Right atrium auricular region (tissue), 2 donors: ENCODE results near the gene NLRP13. TPM values are rescaled to one million over a fixed set of nuclear protein-coding genes. Genes with fewer than 3 reads are reported as not detected.

Experiments
- DNase-seq: peaks from one replicate; pipeline ENCODE4 v3.0.0-alpha.2; 2019; ENCODE audit warnings: low spot score
- H3K27ac ChIP-seq, 2 donors: fragments of 200-600 bp; sonication (generic); 1 replicate in 1 of 2; 2 replicates in 1 of 2; pipeline ENCODE4 v1.5.1; 2016 to 2019
- H3K27me3 ChIP-seq, 2 donors: fragments of 200-600 bp; sonication (generic); one replicate each; pipeline versions ENCODE4 v1.5.1 to v1.6.0; 2017 to 2019
- H3K36me3 ChIP-seq: fragments of 200-600 bp; sonication (generic); one replicate; pipeline ENCODE4 v1.5.1; 2016
- H3K4me1 ChIP-seq, 2 donors: fragments of 200-600 bp; sonication (generic); one replicate each; pipeline versions ENCODE4 v1.5.1 to v1.6.0; 2017 to 2019
- H3K4me3 ChIP-seq, 2 donors: fragments of 200-600 bp; sonication (generic); 1 replicate in 1 of 2; 2 replicates in 1 of 2; pipeline ENCODE4 v1.5.1; 2017 to 2019; ENCODE audit warnings: mild to moderate bottlenecking in 1 of 2, moderate library complexity in 1 of 2
- H3K9me3 ChIP-seq, 2 donors: fragments of 200-600 bp; sonication (generic); one replicate each; pipeline ENCODE4 v1.5.1; 2019
- total RNA-seq, 2 donors: library from RNA; depleted of rRNA; stranded (reverse); fragments of >200 nt; gene quantifications; one replicate each; pipeline ENCODE4 v1.1.0, GENCODE V29; 2016
- TF ChIP-seq, protein P1 (sequence below), 2 donors: fragments of 200-600 bp; sonication (generic); IDR thresholded peaks; one replicate each; pipeline ENCODE4 v1.5.1; 2019; ENCODE audit warnings: antibody characterized with exemption in 2 of 2

Gene NLRP13
- total RNA-seq, 2 donors from 2014 or later = not detected

DNA sequence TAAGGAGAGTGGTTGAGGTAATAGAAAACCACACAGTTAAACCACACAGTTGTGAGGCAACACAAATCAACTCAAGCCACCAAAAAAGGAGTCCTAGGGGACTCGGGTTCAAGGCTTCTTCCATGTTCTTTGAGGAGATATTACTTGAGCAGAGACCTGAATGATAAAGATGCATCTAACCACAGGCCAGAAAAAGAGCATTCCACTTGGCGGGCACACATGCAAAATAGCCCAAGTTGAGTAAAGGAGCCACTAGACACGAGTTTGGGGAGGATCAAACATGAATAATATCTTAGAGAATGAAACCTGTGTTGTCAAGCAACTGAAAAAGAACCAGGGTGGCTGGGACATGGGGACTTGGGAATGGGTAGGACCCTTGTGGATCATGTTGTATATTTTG lies 65.6 kb downstream of the NLRP13 start:
- peaks cover 0 to 8% of the 10 kb centered on the region in 2 donors for H3K9me3 ChIP-seq
- TF ChIP-seq, protein P1, sequence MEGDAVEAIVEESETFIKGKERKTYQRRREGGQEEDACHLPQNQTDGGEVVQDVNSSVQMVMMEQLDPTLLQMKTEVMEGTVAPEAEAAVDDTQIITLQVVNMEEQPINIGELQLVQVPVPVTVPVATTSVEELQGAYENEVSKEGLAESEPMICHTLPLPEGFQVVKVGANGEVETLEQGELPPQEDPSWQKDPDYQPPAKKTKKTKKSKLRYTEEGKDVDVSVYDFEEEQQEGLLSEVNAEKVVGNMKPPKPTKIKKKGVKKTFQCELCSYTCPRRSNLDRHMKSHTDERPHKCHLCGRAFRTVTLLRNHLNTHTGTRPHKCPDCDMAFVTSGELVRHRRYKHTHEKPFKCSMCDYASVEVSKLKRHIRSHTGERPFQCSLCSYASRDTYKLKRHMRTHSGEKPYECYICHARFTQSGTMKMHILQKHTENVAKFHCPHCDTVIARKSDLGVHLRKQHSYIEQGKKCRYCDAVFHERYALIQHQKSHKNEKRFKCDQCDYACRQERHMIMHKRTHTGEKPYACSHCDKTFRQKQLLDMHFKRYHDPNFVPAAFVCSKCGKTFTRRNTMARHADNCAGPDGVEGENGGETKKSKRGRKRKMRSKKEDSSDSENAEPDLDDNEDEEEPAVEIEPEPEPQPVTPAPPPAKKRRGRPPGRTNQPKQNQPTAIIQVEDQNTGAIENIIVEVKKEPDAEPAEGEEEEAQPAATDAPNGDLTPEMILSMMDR (IDR thresholded peaks at IDR 0.05) = no peak

GRCh38 chr19:55858969-55859368 lies 73.2 kb downstream of the NLRP13 start:
- H3K4me1 ChIP-seq = no peaks in the 10 kb centered on the region
- TF ChIP-seq, protein P1 (IDR thresholded peaks at IDR 0.05) = no peak
- no peak overlapping the region for H3K27ac ChIP-seq
- H3K4me3 ChIP-seq = no peak overlapping the region
- no peak for DNase-seq
- H3K27me3 ChIP-seq = no peaks in the 10 kb centered on the region
- H3K9me3 ChIP-seq = no peaks in the 10 kb centered on the region
- no peaks in the 10 kb centered on the region for H3K36me3 ChIP-seq

More for the DNA sequence above, 65.6 kb downstream of the NLRP13 start:
- no peak for DNase-seq
- H3K27me3 ChIP-seq = no peaks in the 10 kb centered on the region
- H3K4me1 ChIP-seq = no peaks in the 10 kb centered on the region
- no peaks in the 10 kb centered on the region for H3K36me3 ChIP-seq
- H3K27ac ChIP-seq = no peak overlapping the region
- H3K4me3 ChIP-seq = no peak overlapping the region

- no peaks in the 10 kb centered on the region for H3K4me1 ChIP-seq
- H3K27me3 ChIP-seq = no peaks in the 10 kb centered on the region
- no peak for DNase-seq
- H3K27ac ChIP-seq = no peak overlapping the region
- H3K4me3 ChIP-seq = no peak overlapping the region
- TF ChIP-seq, protein P1 (IDR thresholded peaks at IDR 0.05) = no peak
- no peaks in the 10 kb centered on the region for H3K36me3 ChIP-seq
- no peaks in the 10 kb centered on the region for H3K9me3 ChIP-seq
Measured at GRCh38 chr19:55858401-55858800, 73.7 kb downstream of the NLRP13 start.

GRCh38 chr19:55857974-55858373 lies 74.2 kb downstream of the NLRP13 start:
- DNase-seq = no peak
- H3K27me3 ChIP-seq = no peaks in the 10 kb centered on the region
- no peak overlapping the region for H3K27ac ChIP-seq
- no peaks in the 10 kb centered on the region for H3K4me1 ChIP-seq
- H3K4me3 ChIP-seq = no peak overlapping the region
- TF ChIP-seq, protein P1 (IDR thresholded peaks at IDR 0.05) = no peak
- no peaks in the 10 kb centered on the region for H3K9me3 ChIP-seq
- H3K36me3 ChIP-seq = no peaks in the 10 kb centered on the region

DNA sequence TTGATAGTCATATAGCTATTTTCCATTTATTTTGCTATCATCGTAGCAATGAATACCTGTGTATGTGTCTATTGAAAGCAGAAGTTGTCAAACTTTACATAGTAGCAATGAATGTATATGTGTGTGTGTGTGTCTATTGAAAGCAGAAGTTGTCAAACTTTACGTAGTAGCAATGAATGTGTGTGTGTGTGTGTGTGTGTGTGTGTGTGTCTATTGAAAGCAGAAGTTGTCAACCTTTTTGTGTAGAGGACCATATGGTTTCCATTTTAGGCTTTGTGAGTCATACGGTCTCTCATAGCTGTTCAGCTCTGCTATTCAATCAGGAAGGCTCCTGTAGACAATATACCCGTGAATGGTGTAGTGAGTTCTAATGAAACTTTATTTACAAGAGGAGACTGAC lies 75.0 kb downstream of the NLRP13 start:
- no peaks in the 10 kb centered on the region for H3K4me1 ChIP-seq
- TF ChIP-seq, protein P1 (IDR thresholded peaks at IDR 0.05) = no peak
- no peak overlapping the region for H3K4me3 ChIP-seq
- H3K27me3 ChIP-seq = no peaks in the 10 kb centered on the region
- DNase-seq = no peak
- H3K9me3 ChIP-seq = no peaks in the 10 kb centered on the region
- no peaks in the 10 kb centered on the region for H3K36me3 ChIP-seq
- H3K27ac ChIP-seq = no peak overlapping the region

DNA sequence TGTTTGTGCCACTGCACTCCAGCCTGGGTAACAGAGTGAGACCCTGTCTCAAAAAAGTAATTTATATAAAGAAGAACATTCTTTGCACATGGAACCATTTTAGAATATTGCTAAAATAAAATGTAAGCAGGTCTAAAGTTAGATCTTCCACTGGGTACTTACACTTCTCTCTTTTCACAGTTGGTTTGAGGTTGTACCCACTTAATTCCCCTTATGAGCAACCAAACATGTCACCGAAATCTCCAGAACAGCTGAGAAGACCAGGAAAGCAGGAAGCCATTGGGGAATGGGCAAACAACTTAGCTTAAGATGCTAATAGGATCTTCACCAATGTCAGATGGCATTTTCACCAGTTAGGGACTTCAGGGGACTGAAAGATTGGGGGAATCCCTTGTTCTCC lies 77.0 kb downstream of the NLRP13 start:
- DNase-seq = no peak
- no peaks in the 10 kb centered on the region for H3K9me3 ChIP-seq
- H3K36me3 ChIP-seq = no peaks in the 10 kb centered on the region
- no peak overlapping the region for H3K4me3 ChIP-seq
- TF ChIP-seq, protein P1 (IDR thresholded peaks at IDR 0.05) = no peak
- H3K4me1 ChIP-seq = no peaks in the 10 kb centered on the region
- H3K27ac ChIP-seq = no peak overlapping the region
- H3K27me3 ChIP-seq = no peaks in the 10 kb centered on the region
